SKM-1 (cell line): ENCODE results near the gene CAMTA1.

Experiments
- DNase-seq: peaks from one replicate; lab custom pipeline; 2025; ENCODE audit not compliant: unreplicated experiment; lab: John Stamatoyannopoulos, UW

Gene CAMTA1

DNA sequence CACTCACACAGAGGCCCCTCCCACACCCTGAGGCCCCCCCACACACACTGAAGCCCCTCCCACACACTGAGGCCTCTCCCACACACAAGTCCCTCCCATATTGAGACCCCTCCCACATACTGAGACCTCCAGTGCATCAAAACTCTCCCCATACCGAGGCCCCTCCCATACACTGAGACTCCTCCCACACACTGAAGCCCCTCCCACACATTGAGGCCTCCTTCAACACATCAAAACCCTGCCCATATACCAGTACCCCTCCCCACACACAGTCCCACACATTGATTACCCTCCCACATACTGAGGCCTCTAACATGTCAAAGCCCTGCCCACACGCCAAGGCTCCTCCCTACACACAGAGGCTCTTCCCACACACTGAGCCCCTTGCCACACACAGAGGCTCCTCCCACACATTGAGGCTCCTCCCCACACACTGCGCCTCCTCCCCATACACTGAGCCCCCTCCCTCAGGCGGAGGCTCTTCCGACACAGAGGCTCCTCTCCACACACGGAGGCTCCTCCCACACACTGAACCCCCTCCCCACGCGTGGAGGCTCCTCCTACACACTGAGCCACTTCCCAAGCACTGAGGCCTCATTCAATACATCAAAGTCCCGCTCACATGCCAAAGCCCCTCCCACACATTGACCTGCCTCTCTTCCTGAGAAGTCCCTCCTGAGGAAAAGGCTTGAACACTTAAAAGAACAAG lies 392.3 kb downstream of the CAMTA1 start:
- DNase-seq = no peak

DNA sequence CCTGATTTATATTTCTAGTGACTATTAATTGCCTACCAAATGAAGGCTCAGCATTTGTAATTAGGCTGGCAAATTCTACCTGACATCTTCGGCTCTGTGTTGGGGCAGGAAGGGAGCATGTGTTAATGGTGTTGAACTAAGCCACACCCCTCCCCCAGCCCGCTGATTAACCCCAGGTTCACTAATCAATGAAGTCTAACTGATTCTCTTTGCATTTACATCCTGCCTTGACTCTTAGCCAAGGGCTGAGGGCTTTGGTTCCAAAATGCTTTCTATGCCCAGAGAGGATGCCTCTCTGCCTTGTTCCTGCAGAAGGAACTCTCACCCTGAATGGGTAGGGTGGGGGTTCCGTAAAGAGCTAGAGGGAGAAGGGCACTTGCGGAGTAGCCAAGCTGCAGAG lies 393.1 kb downstream of the CAMTA1 start:
- DNase-seq = no peak

- no peak for DNase-seq
These were observed 393.5 kb downstream of the CAMTA1 start for GRCh38 chr1:7178741-7179140.

DNA sequence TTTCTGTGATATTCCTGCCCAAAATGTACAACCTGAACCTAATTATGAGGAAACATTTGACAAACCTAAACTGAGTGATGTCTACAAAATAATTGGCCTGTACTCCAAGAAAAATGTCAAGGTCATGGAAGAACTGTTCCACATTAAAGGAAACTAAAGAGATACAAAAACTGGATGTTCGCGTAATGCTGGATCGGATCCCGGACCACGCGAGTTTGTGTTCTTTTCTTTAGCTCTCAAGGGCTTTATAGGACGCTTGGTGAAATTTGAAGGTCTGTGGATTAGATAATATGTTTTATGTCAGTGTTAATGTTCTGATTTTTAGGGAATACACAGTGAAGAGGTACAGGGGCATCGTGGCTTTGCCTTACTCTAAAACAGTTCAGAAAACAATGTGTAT lies 400.5 kb downstream of the CAMTA1 start:
- no peak for DNase-seq

- DNase-seq = no peak
These were observed 401.3 kb downstream of the CAMTA1 start for GRCh38 chr1:7186382-7187111.

- no peak for DNase-seq
These were observed 401.8 kb downstream of the CAMTA1 start for GRCh38 chr1:7187112-7187493.

GRCh38 chr1:7190261-7190660 lies 405.0 kb downstream of the CAMTA1 start:
- no peak for DNase-seq

DNA sequence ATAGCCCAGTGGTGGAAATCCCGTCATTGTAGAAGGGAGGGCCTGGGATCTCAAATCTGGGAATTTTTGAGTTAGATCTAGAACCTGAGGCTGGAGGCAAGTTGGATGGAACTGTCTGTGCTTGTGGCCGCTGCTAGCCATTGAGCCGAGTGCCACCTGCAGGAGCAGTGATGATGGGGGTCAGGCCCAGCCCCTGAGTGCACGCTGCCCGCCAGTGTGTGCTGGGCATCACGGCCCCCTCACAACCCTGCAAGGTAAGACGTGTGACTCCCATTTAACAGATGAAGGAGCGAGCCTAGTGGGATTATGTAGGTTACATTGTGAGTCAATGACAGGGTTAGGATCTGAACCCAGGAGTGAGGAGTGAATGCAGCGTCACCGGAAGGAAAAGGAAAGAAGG lies 407.2 kb downstream of the CAMTA1 start:
- no peak for DNase-seq

DNA sequence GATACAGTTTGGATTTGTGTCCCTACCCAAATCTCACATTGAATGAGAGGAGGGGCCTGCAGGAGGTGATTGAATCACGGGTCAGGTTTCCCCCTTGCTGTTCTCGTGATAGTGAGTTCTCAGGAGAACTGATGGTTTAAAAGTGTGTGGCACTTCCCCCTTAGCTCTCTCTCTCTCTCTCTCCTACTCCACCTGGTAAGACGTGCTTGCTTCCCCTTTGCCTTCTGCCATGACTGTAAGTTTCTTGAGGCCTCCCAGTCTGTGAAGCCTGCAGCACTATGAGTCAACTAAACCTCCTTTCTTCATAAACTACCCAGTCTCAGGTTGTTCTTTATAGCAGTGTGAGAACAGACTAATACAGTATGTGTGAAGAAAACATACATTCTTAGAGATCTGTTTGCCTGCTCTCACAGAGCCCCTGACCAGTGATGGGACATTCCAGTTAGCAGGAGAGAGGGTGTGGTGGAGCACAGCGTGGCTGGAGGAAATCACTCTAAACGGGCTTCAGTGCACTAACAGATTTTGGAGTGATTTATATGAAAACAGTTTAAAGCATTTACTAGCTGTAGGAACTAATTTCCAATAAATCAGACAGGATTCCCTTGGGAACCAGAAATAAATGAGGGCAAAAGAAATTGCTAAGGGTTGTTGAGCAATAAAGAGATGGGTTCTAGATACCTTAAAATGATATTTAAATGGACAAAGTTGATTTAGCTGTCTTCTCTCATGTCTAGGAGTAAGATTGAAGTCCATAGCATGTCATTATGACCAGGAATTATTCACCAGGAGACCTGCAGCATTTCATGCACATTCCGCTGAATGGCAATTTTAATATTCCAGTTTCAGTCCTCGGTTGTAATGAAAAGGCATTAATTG lies 411.0 kb downstream of the CAMTA1 start:
- DNase-seq = no peak

GRCh38 chr1:7198664-7199063 lies 413.4 kb downstream of the CAMTA1 start:
- DNase-seq = no peak

DNA sequence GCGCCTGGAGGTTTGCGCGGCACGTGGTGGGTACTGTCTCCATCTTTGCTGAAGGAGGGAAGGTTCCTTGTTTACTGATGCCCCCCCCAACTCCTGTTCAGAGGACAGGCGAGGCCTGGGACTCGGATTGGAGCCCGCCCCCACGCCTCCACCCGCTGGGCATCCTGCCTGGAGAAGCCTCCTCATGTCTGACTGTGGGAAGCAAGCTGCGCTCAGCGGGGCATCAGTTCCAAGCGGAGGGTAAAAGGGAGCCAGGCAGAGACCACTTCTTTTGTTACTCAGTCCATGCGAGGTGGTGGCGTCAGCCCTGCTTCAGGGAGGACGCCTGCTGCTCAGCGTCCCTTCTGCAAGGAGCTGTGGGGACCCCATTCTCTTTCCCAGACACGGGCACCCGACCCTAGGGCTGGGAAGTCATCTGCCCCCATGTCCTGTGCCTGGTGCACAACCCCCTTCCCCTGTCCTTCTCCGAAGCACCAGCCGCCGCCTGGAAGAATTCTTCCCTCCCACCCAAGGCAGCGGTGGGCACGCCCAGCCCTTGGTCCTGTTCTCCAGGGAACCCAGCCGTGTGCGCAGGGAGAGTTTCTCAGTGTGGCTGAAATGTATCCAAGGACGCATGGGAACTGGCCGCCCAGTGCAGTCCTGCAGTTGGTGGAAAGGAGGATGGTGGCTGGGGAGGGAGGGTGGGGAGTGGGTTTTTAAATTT lies 414.0 kb downstream of the CAMTA1 start:
- no peak for DNase-seq

GRCh38 chr1:7207875-7208646 lies 422.8 kb downstream of the CAMTA1 start:
- DNase-seq = peak; percentile 3

GRCh38 chr1:7208647-7209180 lies 423.5 kb downstream of the CAMTA1 start:
- no peak for DNase-seq

- DNase-seq = no peak
These were observed 424.1 kb downstream of the CAMTA1 start for GRCh38 chr1:7209336-7209735.

- DNase-seq = no peak
These were observed 433.1 kb downstream of the CAMTA1 start for GRCh38 chr1:7218210-7218832.

GRCh38 chr1:7219031-7219430 lies 433.8 kb downstream of the CAMTA1 start:
- no peak for DNase-seq

DNA sequence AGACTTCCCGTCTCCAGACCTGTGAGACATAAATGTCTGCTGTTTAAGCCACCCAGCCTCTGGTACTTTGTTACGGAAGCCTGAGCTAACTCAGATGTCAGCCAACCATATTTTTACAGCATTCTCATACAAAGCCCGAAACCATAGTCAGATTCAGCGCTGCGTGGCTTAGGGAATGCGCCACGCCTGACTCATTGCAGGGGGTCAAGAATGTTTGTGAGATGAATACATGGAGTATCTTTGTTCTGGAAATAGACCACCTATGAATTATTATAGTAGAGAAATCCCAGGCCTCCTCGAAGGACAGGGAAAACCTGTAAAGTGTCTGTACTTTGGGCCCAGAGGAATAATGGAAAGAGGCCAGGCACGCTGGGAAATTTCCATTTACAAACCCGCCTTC lies 434.8 kb downstream of the CAMTA1 start:
- DNase-seq = no peak

DNA sequence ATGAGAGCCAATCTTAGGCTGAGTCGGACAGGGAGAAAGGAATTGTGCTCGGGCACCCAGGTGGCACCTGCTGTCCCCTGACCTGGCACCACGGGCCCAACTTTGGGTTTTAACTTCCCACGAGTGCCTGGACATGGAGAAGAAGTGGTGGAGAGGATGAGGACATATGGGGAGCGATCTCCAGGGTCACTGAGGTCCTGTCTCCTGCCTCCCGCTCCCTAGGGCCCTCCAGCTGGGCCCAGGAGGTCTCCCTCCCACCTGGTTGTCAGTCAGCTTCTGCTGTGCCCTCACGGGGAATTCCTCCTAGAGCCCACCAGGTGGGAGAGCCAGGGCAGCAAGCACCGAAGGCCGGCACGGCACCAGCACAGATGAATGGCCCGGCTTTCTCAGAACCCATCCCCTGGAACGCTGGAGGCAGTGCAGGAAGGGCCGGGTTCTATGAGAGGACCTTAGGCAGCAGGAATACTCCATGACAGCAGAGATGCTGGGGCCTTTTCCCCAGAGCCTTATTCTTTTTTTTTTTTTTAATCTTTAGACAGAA lies 435.5 kb downstream of the CAMTA1 start:
- DNase-seq = no peak
